Epithelial cell of esophagus (primary cell): ENCODE results near the gene OR5M8.

ENCODE experiments used
- DNase-seq: peaks from one replicate; pipeline ENCODE4 v3.0.0; 2010; ENCODE audit warnings: low read depth
- H3K4me3 ChIP-seq: 2 replicates; pipeline ENCODE4 v1.5.1; 2011; ENCODE audit warnings: mild to moderate bottlenecking, low read length, control low read depth
- TF ChIP-seq, protein P1 (sequence below): IDR thresholded peaks from 2 replicates; pipeline ENCODE4 v1.5.1; 2011; ENCODE audit warnings: low read depth, mild to moderate bottlenecking, low read length, control low read depth, inconsistent platforms; ENCODE audit not compliant: insufficient read depth; ENCODE audit errors: missing control alignments

OR5M8 gene

DNA sequence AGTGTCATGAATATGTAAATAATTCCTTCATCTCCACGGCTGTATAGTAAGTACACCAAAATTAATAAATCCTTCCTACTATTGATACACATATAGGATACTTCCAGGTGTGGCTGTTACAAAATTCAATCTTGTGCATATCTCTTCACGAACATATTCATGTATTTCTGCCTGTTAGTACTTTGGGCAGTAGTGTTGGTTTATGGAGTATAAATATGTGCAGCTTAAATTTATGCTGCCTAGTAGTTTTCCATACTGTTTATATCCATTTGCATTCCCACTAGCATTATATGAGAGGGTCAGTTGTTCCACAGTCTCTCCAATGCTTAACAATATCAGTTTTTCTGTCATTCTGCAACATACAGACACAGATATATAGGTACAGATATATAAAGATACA is 3.9 kb upstream of the OR5M8 start:
- TF ChIP-seq, protein P1, sequence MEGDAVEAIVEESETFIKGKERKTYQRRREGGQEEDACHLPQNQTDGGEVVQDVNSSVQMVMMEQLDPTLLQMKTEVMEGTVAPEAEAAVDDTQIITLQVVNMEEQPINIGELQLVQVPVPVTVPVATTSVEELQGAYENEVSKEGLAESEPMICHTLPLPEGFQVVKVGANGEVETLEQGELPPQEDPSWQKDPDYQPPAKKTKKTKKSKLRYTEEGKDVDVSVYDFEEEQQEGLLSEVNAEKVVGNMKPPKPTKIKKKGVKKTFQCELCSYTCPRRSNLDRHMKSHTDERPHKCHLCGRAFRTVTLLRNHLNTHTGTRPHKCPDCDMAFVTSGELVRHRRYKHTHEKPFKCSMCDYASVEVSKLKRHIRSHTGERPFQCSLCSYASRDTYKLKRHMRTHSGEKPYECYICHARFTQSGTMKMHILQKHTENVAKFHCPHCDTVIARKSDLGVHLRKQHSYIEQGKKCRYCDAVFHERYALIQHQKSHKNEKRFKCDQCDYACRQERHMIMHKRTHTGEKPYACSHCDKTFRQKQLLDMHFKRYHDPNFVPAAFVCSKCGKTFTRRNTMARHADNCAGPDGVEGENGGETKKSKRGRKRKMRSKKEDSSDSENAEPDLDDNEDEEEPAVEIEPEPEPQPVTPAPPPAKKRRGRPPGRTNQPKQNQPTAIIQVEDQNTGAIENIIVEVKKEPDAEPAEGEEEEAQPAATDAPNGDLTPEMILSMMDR: no peak
- no peak for DNase-seq
- no peak overlapping the region for H3K4me3 ChIP-seq

DNA sequence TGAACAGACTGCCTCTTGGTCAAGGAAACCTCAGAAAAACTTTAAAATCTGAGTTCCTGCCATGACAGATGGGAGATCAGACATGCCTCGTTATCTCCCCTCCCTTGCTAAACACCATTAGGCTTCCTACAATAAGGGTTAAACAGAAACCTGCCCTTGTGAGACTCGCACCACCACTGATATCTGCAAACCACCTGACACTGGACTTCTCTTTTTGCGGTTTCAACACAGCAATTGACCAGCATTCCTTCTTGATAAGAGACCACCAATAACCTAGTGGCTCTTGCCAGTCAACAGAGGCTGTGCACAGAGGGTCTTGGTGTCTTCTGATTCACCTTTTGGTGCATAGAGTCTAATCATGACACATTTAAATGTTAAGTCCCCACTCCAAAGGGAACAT is 4.4 kb downstream of the OR5M8 start:
- no peak for DNase-seq
- no peak overlapping the region for H3K4me3 ChIP-seq
- TF ChIP-seq, protein P1: no peak

DNA sequence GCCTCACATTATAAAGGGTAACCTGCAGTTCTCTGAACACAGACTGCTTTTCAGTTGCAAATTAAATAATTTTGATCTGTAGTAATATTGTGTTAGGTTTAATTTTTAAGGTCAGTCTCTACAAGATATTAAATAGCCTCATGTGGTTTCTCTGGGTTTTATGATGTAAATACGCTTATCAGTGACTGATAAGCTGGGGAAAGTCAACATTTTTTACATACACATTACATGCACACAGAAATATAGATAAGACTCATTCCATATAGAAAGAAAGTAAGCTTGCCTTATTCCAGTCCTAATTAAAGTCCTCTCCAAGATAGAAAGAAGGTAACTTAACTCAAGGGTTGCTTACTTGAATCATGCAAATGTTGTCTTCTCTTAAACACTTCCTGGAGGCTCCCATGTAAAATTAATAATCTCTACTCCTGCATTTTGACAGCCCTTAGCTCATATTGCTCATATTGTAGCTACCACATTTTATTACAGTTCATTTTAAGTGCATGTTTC is 16.4 kb downstream of the OR5M8 start:
- TF ChIP-seq, protein P1: no peak
- DNase-seq: no peak
- H3K4me3 ChIP-seq: no peak overlapping the region

DNA sequence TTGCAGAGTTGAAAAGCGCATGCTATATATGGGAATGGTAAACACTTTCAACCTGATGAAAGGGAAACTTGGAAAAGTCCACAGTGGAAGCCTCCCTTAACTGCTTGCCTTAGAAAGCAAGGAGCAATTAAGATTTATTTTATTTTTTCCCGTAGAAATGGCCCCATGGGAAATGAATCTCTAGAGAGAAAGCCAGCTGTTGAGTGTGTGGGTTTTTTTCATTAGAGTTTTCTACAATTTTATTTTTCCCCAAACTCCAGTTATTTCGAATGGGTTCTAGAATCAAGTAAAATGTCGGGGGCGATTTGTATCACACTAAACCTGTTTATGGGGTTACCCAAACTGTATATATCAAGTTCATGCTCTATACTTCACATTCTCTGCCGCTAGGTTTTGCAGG is 17.9 kb downstream of the OR5M8 start, which contains the start of gene OR5M3:
TSS of gene OR5M3 (minus strand) at position 101 of the 400 bp plus-strand sequence. CDS start 2,855 bp downstream, outside the sequence.
- TF ChIP-seq, protein P1: no peak
- H3K4me3 ChIP-seq: no peak within 1 kb of the TSS
- DNase-seq: no peak

DNA sequence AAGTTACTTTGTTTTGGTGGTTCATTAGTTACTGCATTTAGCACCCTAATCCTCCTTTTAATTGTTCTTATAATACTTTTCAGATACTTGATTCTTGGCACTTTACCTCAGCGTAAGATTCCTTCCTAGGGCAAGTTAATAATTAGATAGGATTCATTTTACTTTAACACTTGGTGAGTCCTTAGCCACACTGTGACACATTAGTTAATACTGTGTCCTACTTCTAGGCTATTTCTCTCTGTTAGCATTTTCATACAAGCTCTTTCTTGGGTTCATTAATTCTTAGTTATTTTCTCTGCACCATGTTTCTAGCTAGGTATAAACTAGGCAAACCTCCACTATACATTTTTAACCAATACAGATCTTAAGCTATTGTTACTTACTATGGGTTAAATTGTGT is 34.1 kb downstream of the OR5M8 start:
- H3K4me3 ChIP-seq: no peak overlapping the region
- DNase-seq: no peak
- TF ChIP-seq, protein P1: no peak

DNA sequence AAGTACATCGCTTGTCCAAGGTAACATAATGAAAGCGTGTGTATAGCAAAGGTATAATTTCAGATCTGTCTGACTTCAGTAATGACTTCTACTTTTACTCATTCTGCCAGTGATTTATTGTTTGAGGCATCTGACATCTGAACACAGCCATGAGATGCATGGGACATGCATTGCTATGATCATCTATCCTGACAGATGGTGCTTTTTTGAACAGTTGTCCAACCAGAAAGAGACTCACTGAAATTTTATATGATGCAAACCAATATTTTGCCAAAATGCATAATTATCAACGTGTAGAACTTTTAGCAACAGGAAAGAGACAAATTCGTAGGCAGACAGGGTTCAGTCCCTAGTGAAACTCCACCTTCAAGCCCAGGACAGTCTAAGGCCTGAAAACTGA is 37.6 kb downstream of the OR5M8 start:
- DNase-seq: no peak
- TF ChIP-seq, protein P1: no peak

More for the DNA sequence above, 37.6 kb downstream of the OR5M8 start:
- no peak overlapping the region for H3K4me3 ChIP-seq
